Measurements from ENCODE around the gene NRCAM.
"Not testable (repeated sequence)": the region's sequence is repeated elsewhere in the genome, so short reads cannot be mapped to it uniquely, and the experiment has no call there.

Gene NRCAM

DNA sequence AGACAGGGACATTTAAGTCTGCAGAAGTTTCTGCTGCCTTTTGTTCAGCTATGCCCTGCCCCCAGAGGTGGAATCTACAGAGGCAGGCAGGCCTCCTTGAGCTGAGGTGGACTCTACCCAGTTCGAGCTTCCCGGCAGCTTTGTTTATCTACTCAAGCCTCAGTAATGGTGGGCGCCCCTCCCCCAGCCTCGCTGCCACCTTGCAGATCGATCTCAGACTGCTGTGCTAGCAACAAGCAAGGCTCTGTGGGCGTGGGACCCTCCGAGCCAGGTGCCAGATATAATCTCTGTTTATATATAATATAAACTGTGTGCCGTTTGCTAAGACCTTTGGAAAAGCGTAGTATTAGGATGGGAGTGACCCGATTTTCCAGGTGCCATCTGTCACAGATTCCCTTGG lies 63.1 kb downstream of the NRCAM start:
- not testable (repeated sequence) for DNase-seq

GRCh38 chr7:108387686-108388085 lies 68.5 kb downstream of the NRCAM start:
- DNase-seq: not testable (repeated sequence)

DNA sequence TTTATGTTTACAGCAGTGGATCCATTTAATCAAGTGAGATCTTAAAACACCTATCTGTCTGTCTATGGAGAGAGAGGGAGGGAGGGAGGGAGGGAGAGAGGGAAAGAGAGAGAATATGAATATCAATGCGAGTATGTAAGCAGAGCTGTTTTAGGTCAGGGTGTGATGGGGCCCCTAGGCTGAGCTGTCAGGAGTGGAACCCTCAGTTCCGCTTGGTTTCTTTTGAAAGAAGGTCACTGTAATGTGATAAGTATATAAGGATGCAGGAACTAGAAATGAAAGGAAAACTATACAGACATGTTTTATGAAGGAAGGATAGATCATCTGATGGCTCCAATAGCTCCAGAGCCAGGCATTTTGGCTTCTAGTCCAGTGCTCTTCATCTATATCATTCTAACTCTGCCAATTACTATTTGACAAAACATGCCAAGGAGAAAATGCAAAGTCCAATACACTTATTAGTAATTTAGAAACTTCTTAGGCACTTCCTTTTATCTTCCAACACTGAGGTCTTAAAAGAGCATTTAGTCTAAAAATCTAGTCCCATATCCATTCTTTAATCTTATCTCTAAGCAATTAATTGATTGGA lies 70.3 kb downstream of the NRCAM start:
- no peak for DNase-seq

GRCh38 chr7:108384716-108385483 lies 71.3 kb downstream of the NRCAM start:
- no peak for DNase-seq

DNA sequence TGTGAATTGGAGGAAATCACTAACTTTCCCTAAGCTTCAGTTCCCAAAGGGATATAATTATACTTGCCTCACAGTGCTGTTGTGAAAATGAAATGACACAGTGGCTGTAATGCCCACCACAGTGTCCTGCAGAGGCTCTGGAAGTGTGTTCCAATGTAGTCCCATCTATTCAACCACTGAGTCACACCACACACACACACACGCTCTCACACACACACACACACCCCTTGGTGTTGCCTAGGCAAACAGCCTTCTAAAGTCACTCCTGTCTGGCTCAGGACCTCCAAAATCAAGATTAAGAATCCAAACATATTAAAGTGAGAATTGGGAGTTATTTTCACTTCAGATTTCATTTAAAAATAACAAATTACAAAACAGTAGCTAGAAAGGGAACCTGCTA lies 73.3 kb downstream of the NRCAM start:
- no peak for DNase-seq

DNA sequence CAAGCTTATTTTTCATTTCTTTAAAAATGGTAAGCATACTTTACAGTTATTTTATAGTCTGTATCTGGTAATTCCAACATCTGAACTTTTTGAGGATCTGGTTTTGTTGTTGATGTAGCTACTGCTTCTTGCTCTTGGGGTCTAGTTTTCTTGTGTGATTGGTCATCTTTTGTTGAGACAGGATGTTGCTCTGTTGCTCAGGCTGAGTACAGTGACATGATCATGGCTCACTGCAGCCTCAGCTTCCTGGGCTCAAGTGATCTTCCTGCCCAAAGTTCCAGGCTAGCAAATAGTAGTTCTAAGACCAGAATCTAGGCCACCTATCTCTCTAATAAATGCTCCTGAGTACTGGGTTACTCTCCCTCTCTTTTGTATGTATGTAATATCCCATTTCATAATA lies 75.7 kb downstream of the NRCAM start:
- no peak for DNase-seq

DNA sequence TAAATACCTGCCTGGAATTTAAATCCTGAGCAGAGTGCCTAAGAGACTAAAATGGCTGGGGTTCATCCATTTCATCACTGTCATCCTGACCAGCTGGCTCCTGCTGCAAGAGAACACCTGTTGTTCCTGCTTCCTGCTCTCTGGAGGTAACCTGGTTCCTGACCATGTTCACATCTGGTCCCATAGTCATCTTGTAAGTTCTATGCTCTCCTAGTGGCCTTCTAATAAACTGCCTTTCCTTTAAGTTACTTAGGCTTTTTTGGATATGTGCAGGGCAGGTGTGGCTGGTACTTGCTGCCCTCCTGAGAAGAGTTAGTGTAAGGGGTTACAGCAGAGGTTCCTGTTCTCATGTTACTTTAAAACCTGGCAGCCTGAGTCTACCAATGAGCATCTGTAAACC lies 80.0 kb downstream of the NRCAM start:
- no peak for DNase-seq

- DNase-seq: no peak
Observed at GRCh38 chr7:108375668-108376067, 80.6 kb downstream of the NRCAM start.

DNA sequence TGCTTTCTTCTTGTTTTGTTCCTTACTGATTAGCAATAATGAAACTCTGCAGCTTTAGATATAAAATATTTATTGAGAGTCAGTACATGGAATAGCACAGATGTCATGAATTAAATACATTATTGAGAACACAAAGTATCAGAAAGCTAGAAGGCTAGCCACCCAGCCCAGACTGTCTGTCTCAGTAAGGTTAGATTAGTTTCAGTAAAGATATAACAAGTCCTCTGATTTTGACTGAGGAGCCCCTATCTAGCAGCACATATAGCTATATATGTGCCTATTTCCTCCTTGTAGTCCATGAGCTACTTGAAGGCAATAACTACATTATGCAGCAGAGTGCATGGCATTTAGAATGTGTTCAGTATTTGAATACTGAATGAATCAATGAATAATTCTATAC lies 81.3 kb downstream of the NRCAM start:
- DNase-seq: no peak

GRCh38 chr7:108372618-108373017 lies 83.6 kb downstream of the NRCAM start:
- no peak for DNase-seq

GRCh38 chr7:108370616-108371015 lies 85.6 kb downstream of the NRCAM start:
- DNase-seq: no peak

- no peak for DNase-seq
Observed at GRCh38 chr7:108368466-108368865, 87.8 kb downstream of the NRCAM start.

- no peak for DNase-seq
Observed at GRCh38 chr7:108367946-108368345, 88.3 kb downstream of the NRCAM start.

GRCh38 chr7:108367314-108367713 lies 88.9 kb downstream of the NRCAM start:
- no peak for DNase-seq

- no peak for DNase-seq
Observed at GRCh38 chr7:108363659-108364058, 92.6 kb downstream of the NRCAM start.

DNA sequence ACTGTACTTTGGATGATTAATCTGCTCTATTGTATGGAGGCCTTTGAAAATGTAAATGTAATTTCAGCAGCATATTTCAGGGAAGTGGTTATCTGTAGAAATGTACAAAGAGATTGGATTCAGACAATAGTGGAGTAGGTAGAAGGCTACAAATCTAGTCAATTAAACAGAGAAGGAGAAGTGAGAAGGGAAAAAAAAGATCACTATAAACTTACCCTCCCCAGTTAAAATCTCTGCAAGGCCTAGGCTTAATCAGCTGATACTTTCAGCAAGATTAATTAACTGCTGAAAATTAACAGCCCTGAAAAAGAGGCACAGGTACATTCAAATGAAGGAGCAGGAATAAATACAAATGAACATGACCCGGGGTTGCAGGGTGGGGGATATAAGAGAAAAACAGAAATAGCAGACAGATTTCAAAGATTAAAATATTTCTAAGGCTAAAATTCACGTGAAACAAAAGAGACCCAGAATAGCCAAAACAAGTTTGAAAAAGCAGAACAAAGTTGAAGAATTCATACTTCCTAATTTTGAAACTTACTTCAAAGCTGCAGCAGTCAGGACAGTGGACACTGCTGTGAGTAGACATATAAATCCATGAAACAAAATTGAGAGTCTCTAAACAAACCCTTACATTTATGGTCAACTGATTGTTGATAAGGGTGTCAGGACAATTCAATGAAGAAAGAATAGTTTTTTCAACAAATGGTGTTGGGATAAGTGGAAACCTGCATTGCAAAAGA lies 96.0 kb downstream of the NRCAM start:
- DNase-seq: no peak

- peak; percentile 63 for DNase-seq
Observed at GRCh38 chr7:108358553-108358952, 97.7 kb downstream of the NRCAM start.

GRCh38 chr7:108351729-108352131 lies 104.5 kb downstream of the NRCAM start:
- DNase-seq: no peak

GRCh38 chr7:108348913-108349312 lies 107.3 kb downstream of the NRCAM start:
- no peak for DNase-seq

DNA sequence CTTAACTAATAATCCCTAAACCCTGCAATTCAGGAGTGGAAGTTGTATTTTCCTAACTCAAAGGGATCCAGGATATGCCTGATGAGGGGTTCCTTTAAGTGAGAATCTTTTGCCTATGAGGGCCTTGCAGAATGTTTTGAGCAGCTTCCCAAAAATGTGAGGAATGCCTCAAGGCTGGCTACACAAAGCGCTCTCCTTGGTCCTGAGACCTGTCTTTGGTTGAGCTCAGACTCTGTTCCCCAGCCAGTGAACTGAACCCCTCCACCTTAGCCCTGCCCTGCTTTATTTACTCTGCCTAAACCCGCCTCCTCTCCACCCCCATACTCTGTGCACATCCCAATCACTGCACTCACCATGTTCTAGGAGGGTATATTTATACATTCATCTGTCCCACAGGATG lies 108.6 kb downstream of the NRCAM start:
- no peak for DNase-seq

GRCh38 chr7:108345710-108346336 lies 110.4 kb downstream of the NRCAM start:
- no peak for DNase-seq

- no peak for DNase-seq
Observed at GRCh38 chr7:108340856-108341411, 115.3 kb downstream of the NRCAM start.

- not testable (repeated sequence) for DNase-seq
Observed at GRCh38 chr7:108340406-108340805, 115.8 kb downstream of the NRCAM start.
